PC-3 (cell line): ENCODE results near the gene ACVR1.

Source experiments
- EZH2 ChIP-seq: fragments of 300-600 bp; sonication (generic); IDR thresholded peaks from one replicate; pipeline ENCODE4 v1.6.1; 2017; ENCODE audit warnings: antibody characterized with exemption, mild to moderate bottlenecking, low read length; ENCODE audit not compliant: unreplicated experiment
- TF ChIP-seq, protein P1 (sequence below): fragments of 300-600 bp; sonication (generic); conservative IDR thresholded peaks from 2 replicates; pipeline ENCODE4 v1.5.1; 2017; ENCODE audit warnings: antibody characterized with exemption, low read depth, mild to moderate bottlenecking, low read length

DNA sequence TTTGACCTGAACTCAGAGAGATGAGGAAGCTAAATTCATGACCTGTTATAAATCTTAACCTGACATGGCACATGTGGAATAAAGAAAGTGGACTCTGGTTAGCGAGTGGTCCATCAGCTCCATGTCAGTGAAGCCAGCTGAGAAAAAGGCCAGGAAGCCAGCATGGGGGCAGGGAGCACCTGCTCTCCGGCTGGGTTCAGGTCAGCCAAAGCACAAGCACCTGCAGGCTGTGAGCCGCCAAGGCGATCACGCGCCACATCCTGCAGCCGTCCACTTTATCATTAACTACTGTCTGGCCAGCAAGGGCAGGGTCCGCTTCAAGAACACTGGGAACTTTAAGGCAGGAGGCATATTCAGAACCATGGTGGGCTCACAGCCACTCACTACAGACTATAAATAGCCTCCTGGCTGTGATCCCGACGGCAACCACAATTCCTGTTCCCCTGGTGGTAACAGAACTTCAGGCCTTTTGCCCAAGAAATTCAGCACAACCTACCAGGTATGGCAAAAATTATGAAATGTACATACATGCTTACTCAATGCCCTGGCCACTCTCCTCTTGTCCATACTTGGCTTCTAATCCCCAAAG is 35.5 kb downstream of the ACVR1 start:
- TF ChIP-seq, protein P1, sequence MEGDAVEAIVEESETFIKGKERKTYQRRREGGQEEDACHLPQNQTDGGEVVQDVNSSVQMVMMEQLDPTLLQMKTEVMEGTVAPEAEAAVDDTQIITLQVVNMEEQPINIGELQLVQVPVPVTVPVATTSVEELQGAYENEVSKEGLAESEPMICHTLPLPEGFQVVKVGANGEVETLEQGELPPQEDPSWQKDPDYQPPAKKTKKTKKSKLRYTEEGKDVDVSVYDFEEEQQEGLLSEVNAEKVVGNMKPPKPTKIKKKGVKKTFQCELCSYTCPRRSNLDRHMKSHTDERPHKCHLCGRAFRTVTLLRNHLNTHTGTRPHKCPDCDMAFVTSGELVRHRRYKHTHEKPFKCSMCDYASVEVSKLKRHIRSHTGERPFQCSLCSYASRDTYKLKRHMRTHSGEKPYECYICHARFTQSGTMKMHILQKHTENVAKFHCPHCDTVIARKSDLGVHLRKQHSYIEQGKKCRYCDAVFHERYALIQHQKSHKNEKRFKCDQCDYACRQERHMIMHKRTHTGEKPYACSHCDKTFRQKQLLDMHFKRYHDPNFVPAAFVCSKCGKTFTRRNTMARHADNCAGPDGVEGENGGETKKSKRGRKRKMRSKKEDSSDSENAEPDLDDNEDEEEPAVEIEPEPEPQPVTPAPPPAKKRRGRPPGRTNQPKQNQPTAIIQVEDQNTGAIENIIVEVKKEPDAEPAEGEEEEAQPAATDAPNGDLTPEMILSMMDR, result no peak
- no peak for TF ChIP-seq EZH2
